HG03558 (cell line): Measurements from ENCODE around the gene IDUA.
"Not testable (repeated sequence)": the region's sequence is repeated elsewhere in the genome, so short reads cannot be mapped to it uniquely, and the experiment has no call there.

Experiments
- ATAC-seq: cut with Tn5 transposase; IDR thresholded peaks from one replicate; pipeline ENCODE4 v1.9.1; 2021; ENCODE audit warnings: moderate number of reproducible peaks; ENCODE audit not compliant: unreplicated experiment; ENCODE audit errors: extremely low read depth

The IDUA gene

GRCh38 chr4:999240-999863, 12.5 kb downstream of the IDUA start:
- not testable (repeated sequence) for ATAC-seq

- no peak for ATAC-seq
Observed at GRCh38 chr4:999882-1000425, 13.1 kb downstream of the IDUA start.

- ATAC-seq = no peak
Observed at GRCh38 chr4:1000686-1001260, 13.9 kb downstream of the IDUA start.

- no peak for ATAC-seq
Observed at GRCh38 chr4:1001561-1002130, 14.8 kb downstream of the IDUA start.

- ATAC-seq = no peak
Observed at GRCh38 chr4:1002131-1002630, 15.3 kb downstream of the IDUA start.

GRCh38 chr4:1002631-1003251, 15.9 kb downstream of the IDUA start:
- no peak for ATAC-seq

GRCh38 chr4:1003271-1004070, 16.6 kb downstream of the IDUA start:
- ATAC-seq = no peak

GRCh38 chr4:1004071-1004418, 17.2 kb downstream of the IDUA start:
- no peak for ATAC-seq

- no peak for ATAC-seq
Observed at GRCh38 chr4:1004557-1005485, 18.0 kb downstream of the IDUA start.

GRCh38 chr4:1006856-1007255, 20.0 kb downstream of the IDUA start:
- ATAC-seq = no peak

- no peak for ATAC-seq
Observed at GRCh38 chr4:1008840-1009541, 22.1 kb downstream of the IDUA start.

- no peak for ATAC-seq
Observed at GRCh38 chr4:1009542-1010394, 22.9 kb downstream of the IDUA start.

GRCh38 chr4:1010395-1011021, 23.7 kb downstream of the IDUA start:
- ATAC-seq = no peak

- no peak for ATAC-seq
Observed at GRCh38 chr4:1011022-1011665, 24.3 kb downstream of the IDUA start, which contains the start of gene FGFRL1. FGFRL1 (plus strand) TSS chr4:1011626; CDS start chr4:1012486, 860 bp downstream.

- no peak for ATAC-seq
Observed at GRCh38 chr4:1011666-1012033, 24.8 kb downstream of the IDUA start.

- ATAC-seq = no peak
Observed at GRCh38 chr4:1012034-1012739, 25.3 kb downstream of the IDUA start.
